ENCODE data around the gene SAMD7. TPM values are rescaled to one million over a fixed set of nuclear protein-coding genes. Genes with fewer than 3 reads are reported as not detected.

SAMD7 gene
- total and polyA plus RNA-seq, 2 experiments from 2014 or later, result not detected

- Histone ChIP-seq H3K9me3 (ENCODE audit: low read depth) (no peaks in the 10 kb centered on the region), H3K27ac (no peak overlapping the region), H3K27me3 (no peaks in the 10 kb centered on the region), H3K4me3 (no peak overlapping the region), H3K4me1 (ENCODE audit: low read depth) (peaks cover 4% of the 10 kb centered on the region), H3K36me3 (no peaks in the 10 kb centered on the region)
- DNase-seq (ENCODE audit: low read depth in 1 of 2, low spot score in 1 of 2), result no peak
- no peak for TF ChIP-seq CTCF (IDR thresholded peaks at IDR 0.05; ENCODE audit: low read depth, low read length)
Measured at GRCh38 chr3:169954142-169954756, 42.9 kb downstream of the SAMD7 start.

- no peaks in the 10 kb centered on the region for H3K36me3 ChIP-seq
- no peaks in the 10 kb centered on the region for H3K27me3 ChIP-seq
- no peak for DNase-seq (ENCODE audit: low read depth in 1 of 2, low spot score in 1 of 2)
- TF ChIP-seq CTCF (IDR thresholded peaks at IDR 0.05; ENCODE audit: low read depth, low read length), result no peak
- no peaks in the 10 kb centered on the region for H3K9me3 ChIP-seq (ENCODE audit: low read depth)
- no peak overlapping the region for H3K27ac ChIP-seq
- no peaks in the 10 kb centered on the region for H3K4me1 ChIP-seq (ENCODE audit: low read depth)
- no peak overlapping the region for H3K4me3 ChIP-seq
Measured at GRCh38 chr3:169955406-169955805, 44.0 kb downstream of the SAMD7 start.

- Histone ChIP-seq H3K36me3 (no peaks in the 10 kb centered on the region), H3K4me3 (no peak overlapping the region), H3K9me3 (ENCODE audit: low read depth) (no peaks in the 10 kb centered on the region), H3K27ac (no peak overlapping the region), H3K27me3 (no peaks in the 10 kb centered on the region), H3K4me1 (ENCODE audit: low read depth) (peaks cover 16% of the 10 kb centered on the region)
- no peak for TF ChIP-seq CTCF (IDR thresholded peaks at IDR 0.05; ENCODE audit: low read depth, low read length)
- DNase-seq (ENCODE audit: low read depth in 1 of 2, low spot score in 1 of 2), result peak in 1 of 2 donors; percentile 39
Measured at GRCh38 chr3:169964176-169964575, 52.8 kb downstream of the SAMD7 start.

GRCh38 chr3:169965562-169966427, 54.4 kb downstream of the SAMD7 start:
- H3K27me3 ChIP-seq, result no peaks in the 10 kb centered on the region
- peaks cover 22% of the 10 kb centered on the region for H3K4me1 ChIP-seq (ENCODE audit: low read depth)
- no peaks in the 10 kb centered on the region for H3K36me3 ChIP-seq
- peak overlapping the region; percentile 99 for H3K27ac ChIP-seq
- no peak for TF ChIP-seq CTCF (IDR thresholded peaks at IDR 0.05; ENCODE audit: low read depth, low read length)
- H3K4me3 ChIP-seq, result peak overlapping the region; percentile 73
- no peaks in the 10 kb centered on the region for H3K9me3 ChIP-seq (ENCODE audit: low read depth)
- peak in 1 of 2 donors; percentile 19 for DNase-seq (ENCODE audit: low read depth in 1 of 2, low spot score in 1 of 2)

- H3K4me1 ChIP-seq (ENCODE audit: low read depth), result peaks cover 22% of the 10 kb centered on the region
- H3K4me3 ChIP-seq, result peak within 1 kb of the TSS; percentile 73
- peak; percentile 42 for TF ChIP-seq CTCF (IDR thresholded peaks at IDR 0.05; ENCODE audit: low read depth, low read length)
Measured at GRCh38 chr3:169966428-169966950, 55.1 kb downstream of the SAMD7 start, which contains the start of gene SEC62. SEC62 (plus strand) TSS chr3:169966807; CDS start chr3:169966823, 16 bp downstream.

More at GRCh38 chr3:169966428-169966950, 55.1 kb downstream of the SAMD7 start, which contains the start of gene SEC62:
- DNase-seq (ENCODE audit: low read depth in 1 of 2, low spot score in 1 of 2), result peak; percentile 95 to 97
- no peaks in the 10 kb centered on the region for H3K27me3 ChIP-seq
- H3K36me3 ChIP-seq, result no peaks in the 10 kb centered on the region
- no peaks in the 10 kb centered on the region for H3K9me3 ChIP-seq (ENCODE audit: low read depth)
- peak within 1 kb of the TSS; percentile 99 for H3K27ac ChIP-seq
